GM19240 (cell line): ENCODE data around the gene HOOK2.

Source experiments
- DNase-seq: peaks from one replicate; pipeline ENCODE4 v3.0.0; 2011; ENCODE audit warnings: low spot score; ENCODE audit not compliant: insufficient read length

HOOK2 gene

GRCh38 chr19:12782424-12783290 is 7.3 kb upstream of the HOOK2 start:
- no peak for DNase-seq

GRCh38 chr19:12782174-12782423 is 6.7 kb upstream of the HOOK2 start:
- DNase-seq = no peak

- DNase-seq = no peak
Measured at GRCh38 chr19:12779162-12779993, 4.0 kb upstream of the HOOK2 start.

- no peak for DNase-seq
Measured at GRCh38 chr19:12778905-12779161, 3.5 kb upstream of the HOOK2 start.

- DNase-seq = no peak
Measured at GRCh38 chr19:12778017-12778904, 2.9 kb upstream of the HOOK2 start.

- peak; percentile 68 for DNase-seq
Measured at GRCh38 chr19:12777217-12778016, 2.1 kb upstream of the HOOK2 start.

- no peak for DNase-seq
Measured at GRCh38 chr19:12773571-12773970, 1.8 kb downstream of the HOOK2 start.

- no peak for DNase-seq
Measured at GRCh38 chr19:12772323-12772722, 3.0 kb downstream of the HOOK2 start.

GRCh38 chr19:12770922-12771321 is 4.4 kb downstream of the HOOK2 start:
- no peak for DNase-seq

- no peak for DNase-seq
Measured at GRCh38 chr19:12769689-12770088, 5.7 kb downstream of the HOOK2 start.

- DNase-seq = no peak
Measured at GRCh38 chr19:12767666-12768065, 7.7 kb downstream of the HOOK2 start.

- DNase-seq = no peak
Measured at GRCh38 chr19:12767150-12767549, 8.2 kb downstream of the HOOK2 start.

GRCh38 chr19:12766051-12766521 is 9.3 kb downstream of the HOOK2 start:
- peak; percentile 84 for DNase-seq

- no peak for DNase-seq
Measured at GRCh38 chr19:12764698-12765097, 10.7 kb downstream of the HOOK2 start.

GRCh38 chr19:12763100-12763499 is 12.3 kb downstream of the HOOK2 start:
- DNase-seq = no peak

- DNase-seq = no peak
Measured at GRCh38 chr19:12759686-12760085, 15.7 kb downstream of the HOOK2 start.

- peak; percentile 75 for DNase-seq
Measured at GRCh38 chr19:12757544-12758274, 17.6 kb downstream of the HOOK2 start.

- no peak for DNase-seq
Measured at GRCh38 chr19:12756150-12756883, 19.0 kb downstream of the HOOK2 start.

- DNase-seq = no peak
Measured at GRCh38 chr19:12754465-12755196, 20.7 kb downstream of the HOOK2 start.
